HL-60/S4 (cell line): ENCODE results near the gene RBMXL3.
"Not testable (repeated sequence)": the region's sequence is repeated elsewhere in the genome, so short reads cannot be mapped to it uniquely, and the experiment has no call there.

ENCODE experiments used
- in situ Hi-C: fragments of 300-500 bp; cut with MboI; formaldehyde crosslinking; loops from 2 replicates; pipeline ENCODE4 v1.14.3; 2022; ENCODE audit warnings: low sequenced_read_pairs

Gene RBMXL3

DNA sequence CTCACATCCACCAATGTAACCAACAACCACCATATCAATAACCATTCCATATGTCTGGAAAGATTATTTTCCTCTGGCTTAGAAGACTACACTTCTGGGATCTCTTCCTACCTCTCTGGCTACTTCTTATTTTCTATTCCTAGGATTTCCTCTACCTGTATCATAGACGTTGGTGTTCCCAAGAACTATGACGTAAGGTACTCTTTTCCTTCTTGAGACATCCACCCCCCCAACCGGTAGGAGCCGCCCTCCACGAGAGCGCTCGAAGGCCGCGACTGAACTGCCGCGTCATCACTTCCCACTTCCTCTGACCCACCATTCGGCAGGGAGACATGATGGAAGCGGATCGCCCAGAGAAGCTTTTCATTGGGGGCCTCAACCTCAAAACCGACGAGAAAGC lies at the start of gene RBMXL3:
Gene RBMXL3, plus strand, starts transcription at position 301 of the 400 bp plus-strand sequence. Its CDS starts 32 bp downstream, at position 333.
- in situ Hi-C loops, result no loop called here

DNA sequence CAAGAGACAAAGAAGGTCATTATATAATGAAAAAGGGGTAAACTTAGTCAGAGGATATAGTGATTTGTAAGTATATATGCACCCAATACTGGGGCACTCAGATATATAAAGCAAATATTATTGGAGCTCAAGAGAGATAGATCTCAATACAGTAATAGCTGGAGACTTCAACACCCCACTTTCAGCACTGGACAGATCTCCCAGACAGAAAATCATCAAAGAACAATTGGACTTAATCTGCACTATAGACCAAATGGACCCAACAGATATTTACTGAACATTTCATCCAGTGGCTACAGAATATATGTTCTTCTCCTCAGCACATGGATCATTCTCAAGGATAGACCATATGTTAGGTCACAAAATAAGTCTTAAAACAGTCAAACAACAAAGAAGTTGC lies 47.2 kb upstream of the RBMXL3 start:
- in situ Hi-C loops, result no loop called here

DNA sequence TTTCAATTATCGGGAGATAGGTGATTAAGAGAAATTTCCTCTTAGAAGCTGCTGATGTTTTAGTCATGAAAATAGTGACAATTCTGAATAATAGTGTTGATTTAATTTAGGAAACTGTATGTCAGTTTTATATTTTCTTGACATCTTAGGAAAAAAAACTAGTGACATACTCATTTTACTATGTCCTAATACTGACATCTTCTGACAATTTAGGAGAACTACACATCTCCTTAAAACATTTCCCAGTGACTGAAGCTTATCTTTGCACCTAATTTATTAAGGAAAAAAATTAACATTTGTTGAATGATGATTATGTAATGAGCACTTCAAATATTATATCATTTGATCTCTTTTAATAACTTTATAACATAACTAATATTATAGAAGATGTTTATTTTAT lies 42.0 kb upstream of the RBMXL3 start:
- in situ Hi-C loops, result no loop called here

DNA sequence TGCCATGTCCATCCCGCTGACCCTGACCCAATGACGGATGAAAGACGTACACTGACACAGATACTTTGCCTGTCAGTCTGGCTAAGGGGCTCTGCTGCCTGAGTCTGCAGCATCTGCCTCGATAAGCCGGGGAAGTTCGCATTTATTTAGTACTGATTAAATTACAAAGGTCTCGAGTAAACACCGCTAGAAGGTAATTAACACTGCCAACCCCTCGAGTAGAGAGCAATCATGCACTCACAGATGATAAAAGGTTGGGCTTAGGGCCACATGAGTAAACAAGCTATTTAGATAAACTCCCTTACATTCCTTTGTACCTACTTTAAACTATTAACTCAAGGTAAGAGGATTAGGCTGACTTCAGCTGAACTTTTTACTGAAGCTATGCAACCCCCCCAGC lies 16.0 kb upstream of the RBMXL3 start:
- in situ Hi-C loops, result no loop called here

DNA sequence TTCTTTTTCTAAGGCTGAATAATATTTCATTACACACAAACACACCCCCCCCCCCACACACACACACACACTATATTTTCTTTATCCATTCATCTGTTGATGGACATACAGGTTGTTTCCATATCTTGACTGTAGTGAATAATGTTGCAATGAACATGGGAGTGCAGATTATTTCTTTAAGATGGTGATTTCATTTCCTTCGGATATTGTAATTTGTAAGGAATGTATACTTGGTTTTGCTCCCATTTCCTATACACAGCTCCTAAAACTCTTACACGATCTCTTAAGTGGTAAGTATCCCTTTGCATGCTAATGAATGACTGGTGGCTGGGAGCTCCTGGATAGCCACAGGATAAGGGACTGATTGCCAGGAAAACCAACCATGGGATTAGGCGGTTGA lies 14.7 kb upstream of the RBMXL3 start:
- in situ Hi-C loops, result no loop called here

DNA sequence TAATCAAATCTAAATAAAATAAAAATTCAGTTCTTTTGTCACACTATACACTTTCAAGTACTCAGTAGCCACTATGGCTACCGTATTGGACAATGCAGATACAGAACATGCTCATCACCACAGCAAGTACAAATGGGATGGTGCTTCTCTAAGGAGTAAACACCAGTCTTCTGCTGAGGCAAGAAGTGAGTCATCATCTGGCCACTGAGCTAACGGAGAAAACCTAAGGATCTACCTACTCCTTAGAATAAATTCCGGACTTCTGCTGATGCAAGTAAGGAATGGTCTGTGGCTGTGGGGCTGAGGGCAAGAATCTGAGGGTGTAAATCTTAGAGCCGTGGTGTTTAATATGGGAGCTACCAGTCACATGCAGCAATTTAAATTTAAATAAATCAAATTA lies 11.3 kb upstream of the RBMXL3 start:
- in situ Hi-C loops, result no loop called here

DNA sequence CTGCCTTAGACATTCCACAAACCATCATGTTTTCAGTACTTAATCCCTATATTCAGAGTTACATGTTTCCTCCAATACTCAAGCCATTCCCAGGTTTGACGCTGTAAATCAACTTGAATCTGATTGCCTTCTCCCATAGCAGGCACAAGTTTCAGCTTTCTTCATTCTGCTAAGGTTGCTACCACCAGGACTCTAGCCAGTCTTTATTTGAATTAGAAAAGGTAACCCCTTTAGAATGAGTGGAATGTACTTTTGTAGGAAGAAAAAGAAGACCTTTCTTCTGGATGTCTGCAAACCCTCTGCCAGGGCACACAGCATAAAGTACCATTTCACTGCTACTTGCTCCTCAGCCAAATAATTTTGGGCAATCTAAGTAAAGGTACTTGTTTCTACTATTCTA lies 10.7 kb upstream of the RBMXL3 start:
- in situ Hi-C loops, result no loop called here

DNA sequence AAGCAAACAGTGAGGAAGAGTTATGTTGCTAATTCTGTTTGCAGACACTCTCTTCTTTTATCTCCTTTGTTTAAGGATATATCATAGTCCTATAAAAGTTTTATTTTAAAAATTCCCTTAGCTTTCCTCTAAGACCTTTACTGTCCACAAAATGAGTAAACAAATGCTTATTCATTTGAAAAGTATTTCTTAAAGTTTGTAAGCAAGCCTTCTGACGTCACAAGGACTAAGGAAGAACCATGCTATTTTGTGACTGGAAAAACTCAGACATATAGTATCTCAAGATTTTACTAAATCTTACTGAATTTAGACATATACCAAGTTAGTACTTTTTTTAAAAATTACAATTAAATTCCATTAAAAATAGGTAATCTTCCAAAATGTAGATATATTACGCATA lies 5.2 kb upstream of the RBMXL3 start:
- in situ Hi-C loops, result no loop called here

DNA sequence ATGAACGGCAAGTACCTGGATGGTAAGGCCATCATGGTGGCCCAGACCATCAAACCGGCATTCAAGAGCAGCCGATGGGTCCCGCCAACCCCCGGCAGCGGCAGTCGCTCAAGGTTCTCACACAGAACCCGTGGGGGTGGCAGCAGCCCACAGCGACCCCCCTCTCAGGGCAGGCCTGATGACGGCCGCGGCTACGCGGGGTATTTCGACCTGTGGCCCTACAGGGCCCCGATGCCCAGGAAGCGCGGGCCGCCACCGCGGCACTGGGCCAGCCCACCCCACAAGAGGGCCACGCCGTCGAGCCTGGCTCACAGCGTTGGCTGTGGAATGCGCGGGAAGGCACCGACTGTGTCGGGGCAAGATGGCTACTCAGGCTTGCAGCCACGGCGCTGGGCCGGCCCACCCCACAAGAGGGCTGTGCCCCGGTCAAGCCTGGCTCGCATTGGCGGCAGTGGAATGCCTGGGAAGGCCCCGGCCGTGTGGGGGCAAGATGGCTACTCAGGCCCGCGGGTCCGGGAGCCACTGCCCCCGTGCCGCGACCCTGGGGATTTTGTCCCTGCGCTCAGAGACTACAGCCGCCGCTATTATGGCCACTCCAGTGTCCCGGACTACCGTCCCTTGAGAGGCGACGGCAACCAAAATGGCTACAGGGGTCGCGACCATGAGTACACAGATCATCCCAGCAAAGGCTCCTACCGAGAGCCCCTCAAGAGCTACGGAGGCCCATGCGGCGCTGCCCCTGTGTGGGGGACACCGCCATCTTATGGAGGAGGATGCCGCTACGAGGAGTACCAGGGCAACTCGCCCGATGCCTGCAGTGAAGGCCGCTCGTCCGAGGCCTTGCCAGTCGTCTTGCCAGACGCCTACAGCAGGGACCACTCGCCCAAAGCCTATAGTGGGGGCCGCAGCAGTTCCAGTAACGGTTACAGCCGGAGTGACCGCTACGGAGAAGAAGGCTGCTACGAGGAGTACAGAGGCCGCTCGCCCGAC lies 731 bp downstream of the RBMXL3 start:
- in situ Hi-C loops, result no loop called here

DNA sequence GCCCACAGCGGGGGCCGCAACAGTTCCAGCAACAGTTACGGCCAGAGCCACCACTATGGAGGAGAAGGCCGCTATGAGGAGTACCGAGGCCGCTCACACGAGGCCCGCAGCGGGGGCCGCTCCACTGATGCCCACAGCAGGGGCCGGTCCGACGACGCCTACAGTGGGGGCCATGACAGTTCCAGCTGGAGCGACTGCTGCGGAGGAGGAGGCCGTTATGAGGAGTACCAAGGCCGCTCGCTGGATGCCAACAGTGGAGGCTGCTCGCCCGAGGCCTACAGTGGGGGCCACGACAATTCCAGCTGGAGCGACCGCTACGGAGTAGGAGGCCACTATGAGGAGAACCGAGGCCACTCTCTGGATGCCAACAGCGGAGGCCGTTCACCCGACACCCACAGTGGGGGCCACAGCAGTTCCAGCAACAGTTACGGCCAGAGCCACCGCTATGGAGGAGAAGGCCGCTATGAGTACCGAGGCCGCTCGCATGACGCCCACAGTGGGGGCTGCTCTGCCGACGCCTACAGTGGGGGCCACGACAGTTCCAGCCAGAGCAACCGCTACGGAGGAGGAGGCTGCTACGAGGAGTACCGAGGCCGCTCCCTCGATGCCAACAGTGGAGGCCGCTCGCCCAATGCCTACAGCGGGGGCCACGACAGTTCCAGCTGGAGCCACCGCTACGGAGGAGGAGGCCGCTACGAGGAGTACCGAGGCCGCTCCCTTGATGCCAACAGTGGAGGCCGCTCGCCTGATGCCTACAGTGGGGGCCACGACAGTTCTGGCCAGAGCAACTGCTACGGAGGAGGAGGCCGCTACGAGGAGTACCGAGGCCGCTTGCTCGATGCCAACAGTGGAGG lies 1.7 kb downstream of the RBMXL3 start:
- in situ Hi-C loops, result no loop called here

DNA sequence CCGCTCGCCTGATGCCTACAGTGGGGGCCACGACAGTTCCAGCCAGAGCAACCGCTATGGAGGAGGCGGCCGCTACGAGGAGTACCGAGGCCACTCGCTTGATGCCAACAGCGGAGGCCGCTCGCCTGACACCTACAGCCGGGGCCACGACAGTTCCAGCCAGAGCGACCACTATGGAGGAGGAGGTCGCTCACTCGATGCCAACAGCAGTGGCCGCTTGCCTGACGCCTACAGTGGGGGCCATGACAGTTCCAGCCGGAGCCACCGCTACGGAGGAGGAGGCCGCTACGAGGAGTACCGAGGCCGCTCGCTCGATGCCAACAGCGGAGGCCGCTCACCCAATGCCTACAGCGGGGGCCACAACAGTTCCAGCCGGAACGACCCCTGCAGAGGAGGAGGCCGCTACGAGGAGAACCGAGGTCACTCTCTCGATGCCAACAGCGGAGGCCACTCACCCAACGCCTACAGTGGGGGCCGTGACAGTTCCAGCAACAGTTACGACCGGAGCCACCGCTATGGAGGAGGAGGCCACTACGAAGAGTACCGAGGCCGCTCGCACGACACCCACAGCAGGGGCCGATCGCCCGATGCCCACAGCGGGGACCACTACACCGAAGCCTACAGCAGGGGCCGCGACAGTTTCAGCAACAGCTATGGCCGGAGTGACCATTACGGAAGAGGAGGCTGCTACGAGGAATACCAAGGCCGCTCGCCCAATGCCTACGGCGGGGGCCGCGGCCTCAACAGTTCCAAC lies 2.5 kb downstream of the RBMXL3 start:
- in situ Hi-C loops, result no loop called here

DNA sequence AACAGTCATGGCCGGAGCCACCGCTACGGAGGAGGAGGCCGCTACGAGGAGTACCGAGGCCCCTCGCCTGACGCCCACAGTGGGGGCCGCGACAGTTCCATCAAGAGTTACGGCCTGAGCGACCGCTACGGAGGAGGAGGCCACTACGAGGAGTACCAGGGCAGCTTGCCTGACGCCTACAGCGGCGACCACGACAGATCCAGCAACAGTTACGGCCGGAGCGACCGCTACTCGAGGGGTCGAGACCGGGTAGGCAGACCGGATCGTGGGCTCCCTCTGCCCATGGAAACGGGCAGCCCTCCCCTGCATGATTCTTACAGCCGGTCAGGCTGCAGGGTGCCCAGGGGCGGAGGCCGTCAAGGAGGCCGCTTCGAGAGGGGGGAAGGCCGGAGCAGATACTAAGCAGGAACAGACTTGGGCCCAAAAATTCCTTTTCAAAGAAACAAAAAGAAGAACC lies 3.1 kb downstream of the RBMXL3 start:
- in situ Hi-C loops, result no loop called here

DNA sequence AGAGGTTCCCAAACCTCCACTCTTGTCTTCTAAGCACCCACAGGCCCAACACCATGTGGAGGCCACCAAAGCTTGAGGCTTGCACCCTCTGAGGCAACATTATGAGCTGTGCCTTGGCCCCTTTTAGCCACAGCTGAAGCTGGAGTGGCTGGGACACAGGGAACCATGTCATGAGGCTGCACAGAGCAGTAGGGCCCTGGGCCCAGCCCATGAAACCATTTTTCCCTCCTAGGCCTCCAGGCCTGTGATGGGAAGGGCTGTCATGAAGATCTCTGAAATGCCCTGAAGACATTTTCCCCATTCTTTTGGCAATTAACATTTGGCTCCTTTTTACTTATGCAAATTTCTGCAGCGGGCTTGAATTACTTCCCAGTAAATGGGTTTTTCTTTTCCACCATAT lies 14.8 kb downstream of the RBMXL3 start:
- in situ Hi-C loops, result no loop called here

DNA sequence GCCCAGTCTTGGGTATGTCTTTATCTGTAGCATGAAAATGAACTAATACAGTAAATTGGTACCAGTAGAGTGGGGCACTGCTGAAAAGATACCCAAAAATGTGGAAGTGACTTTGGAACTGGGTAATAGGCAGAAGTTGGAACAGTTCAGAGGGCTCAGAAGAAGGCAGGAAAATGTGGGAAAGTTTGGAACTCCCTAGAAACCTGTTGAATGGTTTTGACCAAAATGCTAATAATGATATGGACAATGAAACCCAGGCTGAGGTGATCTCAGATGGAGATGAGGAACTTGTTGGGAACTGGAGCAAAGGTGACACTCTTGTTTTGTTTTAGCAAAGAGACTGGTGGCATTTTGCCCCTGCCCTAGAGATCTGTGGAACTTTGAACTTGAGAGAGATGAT lies 20.3 kb downstream of the RBMXL3 start:
- in situ Hi-C loops, result not testable (repeated sequence)

DNA sequence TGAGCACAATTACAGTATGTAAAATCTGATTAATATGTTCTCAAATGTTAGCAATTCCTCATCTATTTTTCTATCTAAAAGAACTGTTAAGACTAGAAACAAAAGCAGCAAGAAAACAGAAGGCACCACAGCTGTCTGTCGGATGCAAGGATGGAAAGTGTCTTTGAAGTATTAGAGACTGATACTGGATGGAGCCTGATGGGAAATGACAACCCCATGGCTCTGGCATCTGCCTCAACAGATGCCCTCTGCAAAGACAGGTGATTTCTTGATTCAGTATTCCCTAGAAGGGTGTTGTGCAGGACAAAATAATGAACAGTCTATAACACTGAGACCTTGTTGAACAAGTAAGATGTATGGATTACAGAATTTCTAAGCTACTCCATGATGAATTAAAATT lies 24.9 kb downstream of the RBMXL3 start:
- in situ Hi-C loops, result no loop called here

DNA sequence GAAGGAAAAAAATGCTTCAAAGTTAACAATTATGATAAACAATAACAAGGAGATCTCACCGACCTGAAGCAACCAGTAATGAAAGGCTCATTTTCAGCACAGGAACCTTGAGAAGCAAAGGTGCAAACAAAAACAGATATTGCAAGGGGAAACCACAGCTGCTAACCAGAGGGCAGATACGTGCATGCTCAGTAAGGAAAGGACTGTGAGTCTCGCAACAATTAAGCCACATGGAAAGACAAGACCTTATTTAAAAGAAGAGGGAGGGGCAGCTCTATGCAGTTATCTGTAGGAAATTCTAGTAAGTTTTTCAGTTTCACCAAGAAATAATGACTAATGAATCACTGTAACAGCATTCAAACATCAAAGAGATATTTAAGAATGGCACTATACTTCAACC lies 25.4 kb downstream of the RBMXL3 start:
- in situ Hi-C loops, result no loop called here

DNA sequence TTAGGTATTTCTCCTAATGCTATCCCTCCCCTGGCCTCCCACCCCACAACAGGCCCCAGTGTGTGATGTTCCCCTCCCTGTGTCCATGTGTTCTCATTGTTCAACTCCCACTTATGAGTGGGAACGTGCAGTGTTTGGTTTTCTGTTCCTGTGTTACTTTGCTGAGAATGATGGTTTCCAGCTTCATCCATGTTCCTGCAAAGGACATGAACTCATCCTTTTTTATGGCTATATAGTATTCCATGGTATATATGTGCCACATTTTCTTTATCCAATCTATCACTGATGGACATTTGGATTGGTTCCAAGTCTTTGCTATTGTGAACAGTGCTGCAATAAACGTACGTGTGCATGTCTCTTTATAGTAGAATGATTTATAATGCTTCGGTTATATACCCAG lies 28.1 kb downstream of the RBMXL3 start:
- in situ Hi-C loops, result not testable (repeated sequence)

DNA sequence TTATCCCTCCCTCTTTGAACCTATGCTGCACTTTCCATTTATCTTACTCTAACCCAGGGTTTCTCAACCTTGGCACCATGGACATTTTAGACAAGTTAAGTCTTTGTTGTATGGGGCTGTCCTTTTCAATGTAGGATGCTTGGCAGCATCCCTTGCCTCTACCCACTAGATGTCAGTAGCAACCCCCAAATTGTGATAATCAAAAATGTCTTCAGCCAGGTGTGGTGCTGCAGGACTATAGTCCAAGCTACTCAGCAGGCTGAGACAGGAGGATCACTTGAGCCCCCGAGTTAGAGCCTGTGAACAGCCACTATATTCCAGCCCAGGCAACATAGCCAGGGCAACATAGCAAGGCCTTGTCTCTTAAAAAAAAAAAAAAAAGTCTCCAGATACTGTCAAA lies 37.7 kb downstream of the RBMXL3 start:
- in situ Hi-C loops, result no loop called here

DNA sequence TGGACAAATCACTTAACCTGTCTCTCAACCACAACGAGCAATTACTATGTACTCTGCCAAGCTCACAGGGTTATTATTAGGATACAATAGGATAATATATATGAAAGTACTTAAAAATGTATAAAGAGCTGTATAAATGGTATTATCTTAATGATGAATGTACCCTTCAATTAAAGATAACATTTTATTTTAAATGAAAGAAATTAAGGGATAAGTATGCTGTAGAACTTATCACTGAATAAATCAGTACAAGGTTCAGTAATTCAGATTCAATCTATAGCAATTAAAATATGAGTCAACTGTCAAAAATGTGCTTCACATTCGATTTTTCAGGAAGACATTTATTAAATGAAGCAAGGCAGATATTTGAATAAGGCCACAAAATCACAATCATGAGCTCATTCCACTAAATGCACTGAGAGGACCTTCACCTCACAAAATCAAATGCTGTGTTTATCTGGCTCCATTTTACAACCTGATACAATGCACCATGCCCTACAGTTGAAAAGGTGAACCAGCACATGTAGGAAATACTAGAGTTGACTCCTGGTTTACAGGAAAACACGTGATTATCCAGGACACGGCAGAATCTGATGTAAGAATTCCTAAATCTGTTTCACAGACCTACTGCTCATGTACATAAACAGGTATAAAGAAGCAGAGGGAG lies 40.3 kb downstream of the RBMXL3 start:
- in situ Hi-C loops, result no loop called here

DNA sequence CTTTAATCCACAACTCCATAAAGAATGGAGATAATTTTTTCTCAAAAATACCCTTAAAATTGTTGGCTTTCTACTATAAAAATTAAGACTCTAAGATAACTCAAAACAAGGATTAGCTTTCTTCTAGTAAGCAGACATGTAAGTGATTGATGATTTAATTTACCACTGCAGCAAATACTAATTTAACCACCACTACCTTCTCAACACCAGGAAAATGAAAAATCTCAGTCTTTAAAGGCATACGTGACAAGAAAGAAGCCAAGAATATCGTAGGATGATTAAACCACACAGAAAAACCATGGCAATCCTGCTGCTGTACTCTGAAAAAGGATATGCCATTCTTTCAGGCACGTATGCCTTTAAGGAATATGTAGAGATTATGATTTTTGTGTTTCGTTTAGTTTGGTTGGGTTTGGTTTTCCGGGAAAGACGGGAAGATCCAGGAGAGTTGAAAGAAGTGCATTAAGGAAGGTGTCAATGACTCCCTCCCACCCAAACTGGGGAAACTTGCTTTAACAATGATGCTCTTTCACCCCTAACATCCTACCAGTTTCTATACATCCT lies 43.8 kb downstream of the RBMXL3 start:
- in situ Hi-C loops, result no loop called here
